Stimulated activated CD4-positive, alpha-beta T cell treated with anti-CD3 and anti-CD28 coated beads, TNF-alpha, amount 100 ng/mL, for 24 hours (primary cell): Measurements from ENCODE around the gene CDKAL1.
"Not testable (repeated sequence)": the region's sequence is repeated elsewhere in the genome, so short reads cannot be mapped to it uniquely, and the experiment has no call there.

Source experiments
- DNase-seq, 3 experiments: peaks; one replicate each; pipeline ENCODE4 v3.0.0-alpha.2; 2020; ENCODE audit warnings: low read depth in 3 of 3

Gene CDKAL1

DNA sequence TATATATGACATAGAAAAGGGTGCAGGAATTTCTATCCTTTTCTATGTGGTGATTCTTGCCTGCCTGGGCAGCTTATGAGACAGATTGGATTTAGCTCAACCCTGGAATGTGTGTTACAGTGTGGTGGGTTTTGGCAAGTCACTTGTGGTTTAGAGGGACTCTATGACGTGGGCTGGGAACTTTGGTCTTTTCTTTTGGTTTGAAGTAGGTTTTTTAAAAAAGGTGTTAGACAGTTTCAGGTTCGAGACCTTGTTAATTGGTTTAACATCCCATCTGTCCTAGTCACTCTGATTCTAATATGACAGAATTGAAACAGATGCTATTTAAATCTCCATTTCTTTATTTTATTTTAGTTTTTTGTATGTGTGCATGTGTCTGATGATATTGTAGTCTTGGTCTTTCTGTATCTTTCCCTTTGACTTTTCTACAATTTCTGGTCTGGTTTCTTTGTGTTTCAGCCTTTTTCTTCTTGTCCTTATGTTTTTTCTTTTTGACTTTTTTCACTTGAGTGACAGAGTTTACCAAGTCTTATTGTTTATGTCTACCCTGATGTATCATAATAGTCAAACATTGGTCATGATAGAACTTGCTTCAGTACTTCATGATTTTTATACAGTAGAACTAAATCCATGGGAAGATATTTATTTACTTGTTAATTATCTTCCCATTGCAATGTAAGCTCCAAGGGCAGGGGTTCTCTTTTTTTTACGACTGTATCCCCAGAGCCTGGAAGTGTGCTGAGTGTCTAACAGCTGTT is 174.3 kb downstream of the CDKAL1 start:
- peak in 2 of 3 experiments; percentile 11 to 19 for DNase-seq

DNA sequence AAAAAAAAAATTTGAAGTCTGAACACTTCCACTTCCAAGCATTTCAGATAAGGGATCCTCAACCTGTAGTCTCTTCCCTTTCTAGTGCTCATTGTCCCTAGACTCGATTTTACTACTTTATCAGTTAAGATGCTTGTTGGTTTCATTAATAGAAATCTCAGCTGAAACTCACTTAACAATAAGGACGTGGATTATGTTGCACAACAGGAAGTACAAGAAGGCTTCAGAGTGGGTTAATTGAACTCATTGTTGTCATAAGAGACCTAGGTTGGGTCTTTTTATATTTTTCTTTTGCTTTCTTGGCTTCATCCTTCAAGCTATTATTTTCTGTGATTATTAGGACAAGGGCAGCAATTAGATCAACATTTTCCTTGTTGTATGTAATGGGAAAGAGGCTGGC is 175.2 kb downstream of the CDKAL1 start:
- no peak for DNase-seq

DNA sequence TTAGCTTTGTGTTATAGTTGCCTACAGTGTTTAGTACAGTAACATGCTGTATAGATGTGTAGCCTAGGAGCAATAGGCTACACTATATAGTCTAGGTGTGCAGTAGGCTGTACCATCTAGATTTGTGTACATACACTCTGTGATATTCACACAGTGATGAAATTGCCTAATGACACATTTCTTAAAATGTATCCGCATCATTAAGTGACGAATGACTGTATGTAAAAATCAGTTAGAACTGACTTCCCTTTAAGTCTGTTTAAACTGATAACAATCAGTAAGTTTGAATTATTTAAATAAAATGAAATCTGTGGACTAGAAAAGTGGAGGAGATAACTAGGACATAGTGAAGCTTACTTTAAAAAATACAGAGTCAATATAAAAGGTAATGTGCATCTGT is 176.1 kb downstream of the CDKAL1 start:
- DNase-seq: no peak

DNA sequence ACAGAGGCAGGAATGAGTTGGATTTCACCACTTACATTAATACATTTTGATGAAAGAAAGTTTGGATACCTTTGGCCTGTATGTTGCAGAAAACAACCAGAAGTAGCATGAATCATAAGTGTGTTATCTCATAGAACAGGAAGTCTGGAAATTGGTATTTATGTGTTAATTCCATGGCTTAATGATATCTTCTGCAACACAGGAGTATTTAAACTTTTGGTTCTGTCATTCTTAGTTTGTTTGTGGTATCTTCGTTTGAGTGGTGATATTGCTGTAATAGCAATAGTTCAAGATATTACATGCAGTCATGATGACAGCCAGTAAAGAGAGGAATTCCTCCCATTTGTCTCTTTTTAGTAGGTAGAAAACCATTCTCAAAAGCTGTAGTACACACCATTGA is 177.3 kb downstream of the CDKAL1 start:
- no peak for DNase-seq

DNA sequence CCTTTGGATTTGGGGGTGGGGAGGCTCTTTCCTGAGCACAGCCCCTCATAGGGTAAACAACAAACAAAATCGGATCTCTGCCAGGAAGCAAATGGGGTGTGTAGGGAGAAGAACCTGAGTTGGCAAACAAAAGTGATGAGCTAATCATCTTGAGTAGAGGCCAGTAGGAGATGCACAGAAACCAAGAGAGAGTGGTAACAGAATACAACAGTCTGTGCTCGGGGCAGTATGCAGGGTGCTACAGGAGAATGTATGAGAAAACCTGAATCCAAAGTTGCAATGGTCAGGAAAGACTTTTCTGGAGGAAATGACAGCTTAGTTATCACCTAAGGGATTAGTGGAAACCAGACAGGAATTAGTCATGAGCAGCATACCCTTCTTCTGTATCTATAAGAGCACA is 177.8 kb downstream of the CDKAL1 start:
- no peak for DNase-seq

DNA sequence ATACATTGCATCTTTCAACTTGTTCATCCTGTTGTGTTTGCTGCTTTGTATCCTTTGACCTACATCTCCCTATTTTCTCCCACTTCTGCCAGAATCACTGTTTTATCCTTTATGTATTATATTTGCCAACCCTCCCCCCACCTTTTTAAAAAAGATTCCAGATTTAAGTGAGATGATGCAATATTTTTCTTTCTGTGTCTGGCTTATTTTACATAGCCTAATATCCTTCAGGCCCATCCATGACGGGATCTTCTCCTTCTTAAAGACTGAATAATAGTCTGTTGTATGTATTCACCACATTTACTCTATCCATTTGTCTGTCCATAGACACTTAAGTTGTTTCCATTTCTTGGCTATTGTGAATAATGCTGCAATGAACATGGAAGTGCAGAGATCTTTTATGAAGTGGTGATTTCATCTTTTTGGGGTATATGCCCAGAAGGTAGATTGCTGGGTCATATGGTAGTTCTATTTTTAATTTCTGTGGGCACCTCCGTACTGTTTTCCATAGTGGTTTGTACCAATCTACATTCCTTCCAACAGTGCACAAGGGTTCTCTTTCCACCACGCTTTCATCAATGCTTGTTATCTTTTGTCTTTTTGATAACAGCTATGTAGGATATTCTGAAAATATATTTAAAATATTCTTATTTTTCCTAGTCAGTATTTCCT is 181.0 kb downstream of the CDKAL1 start:
- no peak for DNase-seq

DNA sequence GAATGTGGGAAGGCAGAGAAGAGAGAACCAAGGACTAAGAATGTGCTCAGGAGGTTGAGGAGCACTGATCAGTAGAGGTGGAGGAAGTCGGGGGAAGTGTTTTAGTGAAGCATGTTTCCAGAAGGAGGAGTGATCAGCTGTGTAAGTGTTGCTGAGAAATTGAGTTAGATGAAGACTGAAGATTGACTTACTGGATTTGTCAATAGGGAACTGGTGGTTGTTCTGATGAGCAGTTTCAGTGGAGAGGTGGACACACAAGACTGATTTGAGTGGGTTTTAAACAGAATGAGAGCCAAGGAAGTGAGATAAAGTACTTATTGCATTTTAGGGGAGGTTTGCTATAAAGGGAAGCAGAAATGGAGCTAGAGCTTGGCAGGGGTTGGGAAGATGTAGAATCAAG is 182.6 kb downstream of the CDKAL1 start:
- no peak for DNase-seq

DNA sequence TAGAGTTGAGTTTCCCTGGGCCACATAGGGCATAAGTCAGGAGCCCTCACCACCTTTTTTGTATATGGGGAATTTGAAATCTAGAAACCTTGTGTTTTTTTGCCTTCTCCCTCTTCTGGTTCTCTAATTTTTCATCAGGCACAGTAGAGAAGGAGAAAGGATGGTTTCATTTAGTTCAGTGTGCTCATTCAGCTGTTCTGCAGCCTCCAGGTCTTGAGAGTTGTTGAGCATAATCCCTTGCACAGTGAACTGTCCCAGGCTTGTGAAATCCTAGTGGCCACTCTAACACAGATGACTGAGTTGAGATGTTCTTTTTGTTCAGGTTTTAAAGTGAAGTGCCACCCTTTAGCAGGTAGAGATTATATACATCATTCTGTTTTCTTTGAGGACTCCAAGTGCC is 183.5 kb downstream of the CDKAL1 start:
- no peak for DNase-seq

DNA sequence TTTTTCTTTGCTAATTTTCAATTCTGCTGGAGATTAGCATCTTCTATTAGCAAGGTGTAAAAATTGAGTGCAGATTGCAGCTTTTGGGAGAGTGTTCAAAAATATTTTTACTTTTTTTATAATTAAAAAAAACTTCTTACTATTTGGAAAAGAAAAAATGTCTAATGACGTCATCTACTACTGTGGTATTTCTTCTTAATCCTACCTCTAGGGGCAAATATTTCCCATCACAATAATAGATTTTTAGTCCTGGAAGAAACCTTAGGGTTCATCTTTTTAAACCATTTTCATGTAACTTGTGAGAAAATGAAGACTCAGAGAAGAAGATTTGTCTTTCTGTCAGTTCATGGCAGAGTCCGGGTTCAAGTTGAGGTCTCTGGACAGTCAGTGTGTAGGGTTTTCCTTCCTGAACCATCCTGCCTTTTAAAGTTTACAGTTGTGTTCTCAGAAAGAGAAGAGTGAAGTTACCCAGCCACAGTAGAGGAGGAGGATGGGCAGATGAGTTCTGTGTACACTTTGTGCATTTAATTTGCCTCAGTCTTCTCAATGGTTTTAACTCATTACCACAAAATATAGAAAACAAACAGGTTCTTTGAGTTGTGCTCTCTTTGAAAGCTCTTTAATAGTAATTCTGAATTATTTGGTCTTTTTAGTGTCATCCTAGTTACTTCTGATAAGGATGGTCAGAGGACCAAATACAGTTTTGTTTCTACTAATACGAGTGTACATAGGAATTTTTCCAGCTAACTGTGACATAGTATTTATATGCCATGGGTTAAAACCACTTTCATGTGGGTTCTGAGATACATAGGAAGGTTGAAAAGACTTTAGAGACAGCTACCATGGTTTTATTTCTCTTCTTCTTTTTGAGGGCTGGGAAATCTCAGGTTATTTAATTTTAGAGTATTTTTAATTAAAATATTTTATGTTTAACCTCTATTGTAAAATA is 184.7 kb downstream of the CDKAL1 start:
- DNase-seq: no peak

DNA sequence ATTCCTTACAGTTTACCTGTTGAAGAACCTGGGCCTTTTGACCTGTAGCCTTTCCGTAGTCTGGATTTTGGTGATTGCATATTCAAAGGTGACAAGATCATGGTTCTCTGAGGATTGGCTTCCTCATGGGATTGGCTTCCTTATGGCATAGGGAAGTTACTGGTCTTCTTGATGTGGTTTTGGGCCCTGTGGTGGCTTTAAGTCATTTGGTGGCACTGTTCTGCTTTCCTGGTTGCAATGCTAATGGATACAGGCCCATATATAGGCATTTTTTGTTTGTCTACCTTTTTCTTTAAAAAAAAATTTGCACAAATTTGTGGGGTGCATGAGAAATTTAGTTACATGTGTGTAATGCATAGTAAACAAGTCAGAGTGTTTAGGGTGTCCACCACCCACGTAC is 185.7 kb downstream of the CDKAL1 start:
- DNase-seq: no peak

DNA sequence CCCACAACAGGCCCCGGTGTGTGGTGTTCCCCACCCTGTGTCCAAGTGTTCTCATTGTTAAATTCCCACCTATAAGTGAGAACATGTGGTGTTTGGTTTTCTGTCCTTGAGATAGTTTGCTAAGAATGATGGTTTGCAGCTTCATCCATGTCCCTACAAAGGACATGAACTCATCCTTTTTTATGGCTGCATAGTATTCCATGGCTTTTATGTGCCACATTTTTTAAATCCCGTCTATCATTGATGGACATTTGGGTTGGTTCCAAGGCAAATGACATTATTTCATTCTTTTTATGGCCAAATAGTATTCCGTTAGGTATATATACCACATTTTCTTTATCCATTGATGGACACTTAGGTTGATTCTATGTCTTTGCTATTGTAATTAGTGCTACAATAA is 186.9 kb downstream of the CDKAL1 start:
- DNase-seq: not testable (repeated sequence)

DNA sequence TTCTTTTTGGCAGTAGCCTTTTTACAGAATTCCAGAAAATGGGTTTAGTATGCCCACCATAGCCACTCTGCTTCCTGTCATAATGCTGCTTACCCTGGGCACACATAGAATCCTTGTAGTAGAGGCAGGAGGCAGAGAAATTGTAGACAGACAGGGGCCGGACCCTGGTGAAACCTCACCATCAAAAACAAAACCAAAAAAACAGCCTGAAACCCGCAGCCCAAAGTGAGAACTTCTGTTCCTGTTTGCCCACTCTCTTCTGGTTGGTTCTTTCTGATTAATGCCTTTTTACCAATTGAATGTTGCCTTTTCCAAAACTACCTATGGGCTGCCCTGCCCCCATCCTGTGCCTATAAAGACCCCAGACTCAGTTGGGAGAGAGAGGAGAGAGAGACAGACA is 188.2 kb downstream of the CDKAL1 start:
- no peak for DNase-seq

DNA sequence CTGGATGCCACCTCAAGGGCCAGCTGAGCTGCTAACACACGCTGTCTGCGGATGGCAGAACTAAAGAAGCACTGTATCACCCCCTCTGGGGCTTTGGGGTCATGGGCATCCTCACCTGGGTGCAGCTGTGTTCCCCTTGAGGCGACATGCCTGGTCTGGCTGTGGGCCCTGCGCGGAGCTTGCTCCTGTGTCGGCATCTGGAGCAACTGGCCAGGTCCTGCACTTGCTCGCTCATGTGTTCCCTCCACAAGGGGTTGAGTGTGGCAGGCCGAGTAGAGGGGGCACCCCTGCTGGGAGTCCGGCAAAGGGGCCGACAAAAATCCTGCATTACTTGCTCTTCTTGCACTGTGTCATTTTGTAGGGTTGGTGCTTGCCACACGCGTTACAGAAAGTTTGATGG is 189.0 kb downstream of the CDKAL1 start:
- no peak for DNase-seq

DNA sequence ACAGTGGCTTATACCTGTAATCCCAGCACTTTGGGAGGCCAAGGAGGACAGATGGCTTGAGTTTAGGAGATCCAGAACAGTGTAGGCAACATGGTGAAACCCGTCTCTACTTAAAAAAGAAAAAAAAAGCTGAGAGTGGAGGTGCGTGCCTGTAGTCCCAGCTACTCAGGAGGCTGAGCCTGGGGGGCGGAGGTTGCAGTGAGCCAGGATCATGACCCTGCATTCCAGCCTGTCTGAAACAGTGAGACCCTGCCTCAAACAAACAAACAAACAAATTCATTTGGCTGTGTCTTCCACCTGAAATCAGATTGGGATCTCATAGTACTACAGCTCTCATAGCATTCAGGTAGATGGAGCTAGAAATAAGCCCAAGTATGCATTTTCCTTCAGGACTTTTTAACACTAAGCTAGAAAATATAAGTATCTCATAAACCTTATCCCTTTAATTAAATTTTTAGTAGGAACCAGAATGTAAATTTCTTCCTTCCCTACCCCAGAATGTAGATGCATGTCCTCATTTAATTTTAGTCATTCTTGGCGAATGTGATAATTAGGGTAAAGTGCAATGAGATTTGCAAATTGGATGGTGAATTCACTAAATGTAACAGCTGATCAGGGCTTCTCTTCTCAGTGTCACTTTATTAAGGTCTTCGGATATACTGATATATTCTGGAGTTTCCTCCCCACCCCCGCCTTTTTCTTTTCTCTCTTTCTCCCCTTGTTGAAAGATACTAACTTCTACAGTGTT is 190.4 kb downstream of the CDKAL1 start:
- no peak for DNase-seq

DNA sequence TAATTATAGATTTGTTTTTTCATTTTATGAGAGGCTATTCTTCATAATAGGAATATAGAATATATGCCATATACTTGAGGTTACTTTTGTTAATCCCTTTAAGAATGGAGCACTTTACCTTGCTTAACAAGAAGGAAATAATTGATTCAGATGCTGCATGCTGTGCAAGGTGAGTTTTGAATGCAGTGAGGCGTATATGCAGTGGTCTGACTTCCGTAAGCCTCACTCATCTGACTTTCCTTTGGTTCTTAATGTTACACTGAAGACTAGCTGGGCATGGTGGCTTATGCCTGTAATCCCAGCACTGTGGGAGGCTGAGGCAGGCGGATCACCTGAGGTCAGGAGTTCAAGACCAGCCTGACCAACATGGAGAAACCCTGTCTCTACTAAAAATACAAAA is 191.0 kb downstream of the CDKAL1 start:
- DNase-seq: not testable (repeated sequence)

DNA sequence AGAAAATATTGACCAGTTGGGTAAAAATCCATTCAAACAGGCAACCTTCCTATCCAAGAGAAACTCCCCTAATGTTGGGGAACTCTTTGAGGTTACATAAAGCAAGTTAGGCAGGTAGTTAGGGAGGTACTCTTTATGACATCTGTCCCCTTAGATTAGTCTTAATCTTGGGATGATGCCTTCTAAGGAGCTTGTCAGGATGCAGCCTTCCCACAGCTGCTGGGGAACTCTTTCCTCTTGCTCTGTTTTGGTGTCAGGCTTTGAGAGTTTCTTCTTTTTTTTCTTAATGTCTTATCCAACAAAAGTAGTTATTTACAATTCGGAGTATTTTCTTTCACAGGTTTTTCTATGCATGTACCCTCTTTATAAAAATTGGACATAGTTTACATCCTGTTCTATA is 194.8 kb downstream of the CDKAL1 start:
- DNase-seq: no peak

DNA sequence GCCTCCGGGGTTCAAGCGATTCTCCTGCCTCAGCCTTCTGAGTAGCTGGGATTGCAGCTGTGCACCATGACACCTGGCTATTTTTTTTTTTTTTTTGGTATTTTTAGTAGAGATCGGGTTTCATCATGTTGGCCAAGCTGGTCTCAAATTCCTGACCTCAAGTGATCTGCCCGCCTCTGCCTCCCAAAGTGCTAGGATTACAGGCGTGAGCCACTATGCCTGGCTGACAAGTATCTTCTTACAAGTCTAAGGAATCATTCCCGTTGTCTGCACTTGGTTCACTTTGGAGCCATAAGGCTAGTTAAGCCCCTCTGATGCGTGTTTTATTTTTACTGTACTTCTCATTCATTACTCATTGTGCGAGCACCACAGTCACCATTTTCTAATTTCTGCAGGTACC is 198.1 kb downstream of the CDKAL1 start:
- not testable (repeated sequence) for DNase-seq

DNA sequence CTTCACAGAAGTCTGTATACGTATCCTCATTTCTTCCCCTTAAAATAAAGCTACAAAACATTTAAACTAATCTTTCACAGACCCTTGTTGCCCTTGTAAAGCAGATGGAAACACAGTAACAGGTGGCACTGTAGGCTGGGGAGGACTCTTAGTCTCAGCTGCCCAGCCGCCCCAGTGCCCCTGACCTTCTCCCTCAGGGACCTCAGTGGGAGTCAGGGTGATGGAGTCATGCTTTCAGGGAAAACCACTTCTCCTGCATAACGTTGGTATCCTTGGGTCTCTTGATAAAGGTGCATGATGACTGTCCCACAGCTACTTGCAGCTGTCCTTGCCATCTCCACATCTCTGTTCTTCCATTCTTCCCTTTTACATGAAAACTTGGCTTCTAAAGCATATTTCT is 198.6 kb downstream of the CDKAL1 start:
- DNase-seq: no peak

DNA sequence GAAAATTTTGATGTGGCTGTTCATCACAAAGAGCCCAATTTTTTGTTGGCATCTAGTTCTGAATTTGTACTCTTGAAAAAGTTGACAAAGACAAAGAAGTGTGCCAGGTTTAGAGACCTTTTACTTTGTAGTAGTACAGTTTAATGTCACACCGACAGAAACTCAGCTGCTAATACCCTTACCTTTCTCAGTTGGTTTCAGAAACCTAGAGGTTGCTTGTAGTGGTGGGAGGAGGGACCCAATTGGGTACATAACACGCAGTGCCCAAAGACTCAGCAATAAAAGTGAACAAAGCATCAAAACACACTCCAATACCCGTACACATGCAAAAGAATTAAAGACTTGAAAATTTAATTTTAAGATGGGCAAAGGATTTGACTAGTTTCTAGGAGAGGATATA is 203.7 kb downstream of the CDKAL1 start:
- no peak for DNase-seq

DNA sequence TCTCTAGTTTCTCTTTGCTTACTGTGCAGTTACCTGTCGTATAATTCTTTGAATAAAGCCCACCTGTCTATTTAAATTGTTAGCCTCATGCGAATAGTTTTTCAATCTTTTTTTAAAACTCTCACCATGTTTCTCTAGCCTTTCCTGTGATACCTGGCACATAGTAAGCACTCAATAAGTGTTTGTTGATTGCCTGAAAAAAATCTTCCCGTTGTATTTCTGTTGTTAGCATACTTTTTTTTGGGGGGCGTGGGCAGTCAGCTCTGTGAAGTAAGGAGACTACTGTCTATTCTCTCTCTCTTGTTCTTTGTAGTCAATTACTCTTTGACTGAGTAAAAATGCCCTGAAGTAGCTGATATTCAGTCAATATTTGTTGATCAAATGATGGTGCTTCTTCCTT is 205.8 kb downstream of the CDKAL1 start:
- DNase-seq: no peak

DNA sequence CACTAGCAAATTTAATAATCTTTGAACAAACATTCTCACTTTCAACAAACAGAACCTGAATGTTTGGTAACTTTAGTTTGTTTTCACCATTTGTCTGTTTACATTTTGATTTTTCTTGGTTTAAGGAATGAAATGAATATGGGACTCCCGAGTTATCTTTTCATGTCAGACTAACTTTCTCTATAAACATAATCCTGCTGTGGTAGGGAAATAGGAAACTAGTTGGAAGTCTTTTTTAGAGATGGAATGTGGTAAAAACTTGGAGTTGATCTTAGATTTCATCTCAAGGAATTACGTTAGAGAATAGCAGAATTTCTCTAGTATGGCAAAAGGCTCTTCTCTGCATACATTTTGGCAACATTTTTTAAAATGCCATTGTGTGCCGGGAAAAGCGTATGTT is 206.5 kb downstream of the CDKAL1 start:
- DNase-seq: no peak

DNA sequence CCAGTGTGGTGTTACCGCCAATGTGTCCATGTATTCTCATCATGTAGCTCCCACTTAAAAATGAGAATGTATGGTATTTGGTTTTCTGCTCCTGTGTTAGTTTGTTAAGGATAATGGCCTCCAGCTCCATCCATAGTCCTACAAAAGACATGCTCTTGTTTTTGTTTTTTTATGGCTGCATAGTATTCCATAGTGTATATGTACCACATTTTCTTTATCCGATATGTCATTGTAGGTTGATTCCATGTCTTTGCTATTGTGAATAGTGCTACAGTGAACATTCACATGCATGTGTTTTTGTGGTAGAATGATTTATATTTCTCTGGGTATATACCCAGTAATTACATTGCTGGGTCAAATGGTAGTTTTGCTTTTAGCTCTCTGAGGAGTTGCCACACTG is 207.2 kb downstream of the CDKAL1 start:
- no peak for DNase-seq
